ENCODE measurements around the gene FLCN. TPM values are rescaled to one million over a fixed set of nuclear protein-coding genes. Genes with fewer than 3 reads are reported as not detected.
A peak's percentile ranks its signal among the peaks of the same experiment; 100 is the strongest.

Gene FLCN
- total RNA-seq, 2 experiments from 2014 or later, result 21.3 to 22.7 TPM

GRCh38 chr17:17226451-17227265 is 10.3 kb downstream of the FLCN start:
- Mint-ChIP-seq H3K9me3 (no peaks in the 10 kb centered on the region), H3K4me3 (no peak overlapping the region), H3K36me3 (peaks cover 5% of the 10 kb centered on the region), H3K27me3 (no peaks in the 10 kb centered on the region), H3K4me1 (no peaks in the 10 kb centered on the region), H3K27ac (no peak overlapping the region)
- no peak for DNase-seq

GRCh38 chr17:17225901-17226300 is 11.1 kb downstream of the FLCN start:
- no peaks in the 10 kb centered on the region for H3K4me1 Mint-ChIP-seq
- H3K36me3 Mint-ChIP-seq, result peaks cover 5% of the 10 kb centered on the region
- no peak for DNase-seq
- H3K27ac Mint-ChIP-seq, result no peak overlapping the region
- no peaks in the 10 kb centered on the region for H3K27me3 Mint-ChIP-seq
- H3K9me3 Mint-ChIP-seq, result no peaks in the 10 kb centered on the region
- no peak overlapping the region for H3K4me3 Mint-ChIP-seq

GRCh38 chr17:17224137-17224536 is 12.8 kb downstream of the FLCN start:
- H3K36me3 Mint-ChIP-seq, result peaks cover 4% of the 10 kb centered on the region
- DNase-seq, result no peak
- no peaks in the 10 kb centered on the region for H3K9me3 Mint-ChIP-seq
- H3K4me1 Mint-ChIP-seq, result no peaks in the 10 kb centered on the region
- H3K27ac Mint-ChIP-seq, result no peak overlapping the region
- H3K4me3 Mint-ChIP-seq, result no peak overlapping the region
- H3K27me3 Mint-ChIP-seq, result no peaks in the 10 kb centered on the region

- no peak overlapping the region for H3K4me3 Mint-ChIP-seq
- no peaks in the 10 kb centered on the region for H3K4me1 Mint-ChIP-seq
- no peak overlapping the region for H3K27ac Mint-ChIP-seq
- DNase-seq, result no peak
- no peaks in the 10 kb centered on the region for H3K27me3 Mint-ChIP-seq
- no peaks in the 10 kb centered on the region for H3K9me3 Mint-ChIP-seq
- H3K36me3 Mint-ChIP-seq, result peaks cover 4% of the 10 kb centered on the region
Measured at GRCh38 chr17:17223736-17224135, 13.2 kb downstream of the FLCN start.

GRCh38 chr17:17221329-17221728 is 15.6 kb downstream of the FLCN start:
- no peak overlapping the region for H3K27ac Mint-ChIP-seq
- no peak for DNase-seq

GRCh38 chr17:17220529-17220928 is 16.4 kb downstream of the FLCN start:
- Mint-ChIP-seq H3K4me3 (no peak overlapping the region), H3K27me3 (no peaks in the 10 kb centered on the region), H3K27ac (no peak overlapping the region), H3K36me3 (peaks cover 5% of the 10 kb centered on the region), H3K9me3 (no peaks in the 10 kb centered on the region), H3K4me1 (no peaks in the 10 kb centered on the region)
- DNase-seq, result no peak

More at GRCh38 chr17:17221329-17221728, 15.6 kb downstream of the FLCN start:
- H3K9me3 Mint-ChIP-seq, result no peaks in the 10 kb centered on the region
- no peaks in the 10 kb centered on the region for H3K4me1 Mint-ChIP-seq
- H3K36me3 Mint-ChIP-seq, result peaks cover 6% of the 10 kb centered on the region
- no peak overlapping the region for H3K4me3 Mint-ChIP-seq
- H3K27me3 Mint-ChIP-seq, result no peaks in the 10 kb centered on the region

GRCh38 chr17:17217995-17218394 is 19.0 kb downstream of the FLCN start:
- Mint-ChIP-seq H3K4me1 (no peaks in the 10 kb centered on the region), H3K27me3 (no peaks in the 10 kb centered on the region), H3K27ac (peak overlapping the region; percentile 7)

GRCh38 chr17:17216776-17217175 is 20.2 kb downstream of the FLCN start:
- DNase-seq, result no peak

More at GRCh38 chr17:17217995-17218394, 19.0 kb downstream of the FLCN start:
- Mint-ChIP-seq H3K9me3 (no peaks in the 10 kb centered on the region), H3K36me3 (peaks cover 2% of the 10 kb centered on the region), H3K4me3 (no peak overlapping the region)
- DNase-seq, result no peak

GRCh38 chr17:17216236-17216635 is 20.7 kb downstream of the FLCN start:
- H3K4me1 Mint-ChIP-seq, result no peaks in the 10 kb centered on the region
- no peak for DNase-seq
- H3K36me3 Mint-ChIP-seq, result peaks cover 2% of the 10 kb centered on the region
- H3K27ac Mint-ChIP-seq, result no peak overlapping the region
- no peaks in the 10 kb centered on the region for H3K9me3 Mint-ChIP-seq
- H3K4me3 Mint-ChIP-seq, result no peak overlapping the region
- no peaks in the 10 kb centered on the region for H3K27me3 Mint-ChIP-seq

More at GRCh38 chr17:17216776-17217175, 20.2 kb downstream of the FLCN start:
- Mint-ChIP-seq H3K27ac (no peak overlapping the region), H3K4me1 (no peaks in the 10 kb centered on the region), H3K27me3 (no peaks in the 10 kb centered on the region), H3K9me3 (no peaks in the 10 kb centered on the region), H3K36me3 (peaks cover 2% of the 10 kb centered on the region), H3K4me3 (no peak overlapping the region)

- no peaks in the 10 kb centered on the region for H3K4me1 Mint-ChIP-seq
- DNase-seq, result no peak
- H3K4me3 Mint-ChIP-seq, result no peak overlapping the region
- no peaks in the 10 kb centered on the region for H3K27me3 Mint-ChIP-seq
- no peaks in the 10 kb centered on the region for H3K9me3 Mint-ChIP-seq
- H3K36me3 Mint-ChIP-seq, result peaks cover 2% of the 10 kb centered on the region
- H3K27ac Mint-ChIP-seq, result no peak overlapping the region
Measured at GRCh38 chr17:17215575-17215974, 21.4 kb downstream of the FLCN start.

GRCh38 chr17:17214646-17215436 is 22.1 kb downstream of the FLCN start:
- no peaks in the 10 kb centered on the region for H3K4me1 Mint-ChIP-seq
- no peak for DNase-seq
- H3K9me3 Mint-ChIP-seq, result no peaks in the 10 kb centered on the region
- H3K27ac Mint-ChIP-seq, result no peak overlapping the region
- H3K27me3 Mint-ChIP-seq, result no peaks in the 10 kb centered on the region
- H3K4me3 Mint-ChIP-seq, result no peak overlapping the region
- peaks cover 2% of the 10 kb centered on the region for H3K36me3 Mint-ChIP-seq

- Mint-ChIP-seq H3K4me3 (no peak overlapping the region), H3K27ac (no peak overlapping the region), H3K9me3 (no peaks in the 10 kb centered on the region), H3K36me3 (peaks cover 2% of the 10 kb centered on the region), H3K27me3 (no peaks in the 10 kb centered on the region), H3K4me1 (no peaks in the 10 kb centered on the region)
- no peak for DNase-seq
Measured at GRCh38 chr17:17213775-17214174, 23.2 kb downstream of the FLCN start.

- no peak for DNase-seq
- Mint-ChIP-seq H3K9me3 (no peaks in the 10 kb centered on the region), H3K27ac (no peak overlapping the region)
Measured at GRCh38 chr17:17207998-17208397, 29.0 kb downstream of the FLCN start.

GRCh38 chr17:17206913-17207335 is 30.0 kb downstream of the FLCN start:
- peak overlapping the region; percentile 45 for H3K4me3 Mint-ChIP-seq
- no peaks in the 10 kb centered on the region for H3K9me3 Mint-ChIP-seq
- peaks cover 25% of the 10 kb centered on the region for H3K4me1 Mint-ChIP-seq
- peak overlapping the region; percentile 79 for H3K27ac Mint-ChIP-seq
- no peak for DNase-seq
- peaks cover 27% of the 10 kb centered on the region for H3K36me3 Mint-ChIP-seq
- H3K27me3 Mint-ChIP-seq, result no peaks in the 10 kb centered on the region

More at GRCh38 chr17:17207998-17208397, 29.0 kb downstream of the FLCN start:
- Mint-ChIP-seq H3K27me3 (no peaks in the 10 kb centered on the region), H3K4me1 (peaks cover 22% of the 10 kb centered on the region), H3K36me3 (peaks cover 19% of the 10 kb centered on the region), H3K4me3 (no peak overlapping the region)

- no peaks in the 10 kb centered on the region for H3K27me3 Mint-ChIP-seq
- peak; percentile 93 for DNase-seq
- H3K27ac Mint-ChIP-seq, result peak within 1 kb of the TSS; percentile 98
- H3K4me1 Mint-ChIP-seq, result peaks cover 25% of the 10 kb centered on the region
- H3K4me3 Mint-ChIP-seq, result peak within 1 kb of the TSS; percentile 95
- H3K36me3 Mint-ChIP-seq, result peaks cover 29% of the 10 kb centered on the region
- H3K9me3 Mint-ChIP-seq, result no peaks in the 10 kb centered on the region
Measured at GRCh38 chr17:17206124-17206912, 30.6 kb downstream of the FLCN start, which contains the start of gene PLD6. PLD6 (minus strand) TSS chr17:17206333; CDS start chr17:17206286, 47 bp downstream.
